GM18907 (cell line): Measurements from ENCODE around the gene NDUFV3.
A peak's percentile ranks its signal among the peaks of the same experiment; 100 is the strongest.
"Not testable (repeated sequence)": the region's sequence is repeated elsewhere in the genome, so short reads cannot be mapped to it uniquely, and the experiment has no call there.

Experiments
- ATAC-seq: cut with Tn5 transposase; IDR thresholded peaks from one replicate; pipeline ENCODE4 v1.9.1; 2021; ENCODE audit warnings: mild to moderate bottlenecking, moderate library complexity; ENCODE audit not compliant: unreplicated experiment

NDUFV3 gene

DNA sequence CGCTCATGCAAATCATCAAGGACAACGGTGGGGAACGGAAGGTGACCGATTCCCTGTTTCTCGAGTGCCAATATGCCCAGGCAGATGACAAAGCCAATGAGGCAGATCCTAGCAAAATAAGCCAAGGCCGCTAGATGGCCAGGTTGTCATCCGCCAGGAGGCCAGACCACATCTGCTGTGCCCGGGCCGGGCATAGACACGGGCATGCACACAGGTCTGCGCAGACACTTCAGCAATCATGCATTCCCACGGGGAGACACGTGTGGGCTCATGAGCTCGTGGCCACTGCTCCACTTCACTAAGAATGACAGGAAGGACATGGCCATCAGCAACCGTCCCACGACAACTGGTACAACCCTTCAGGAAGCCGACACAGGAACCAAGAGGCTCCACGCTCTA lies 37.2 kb upstream of the NDUFV3 start:
- ATAC-seq, result no peak

DNA sequence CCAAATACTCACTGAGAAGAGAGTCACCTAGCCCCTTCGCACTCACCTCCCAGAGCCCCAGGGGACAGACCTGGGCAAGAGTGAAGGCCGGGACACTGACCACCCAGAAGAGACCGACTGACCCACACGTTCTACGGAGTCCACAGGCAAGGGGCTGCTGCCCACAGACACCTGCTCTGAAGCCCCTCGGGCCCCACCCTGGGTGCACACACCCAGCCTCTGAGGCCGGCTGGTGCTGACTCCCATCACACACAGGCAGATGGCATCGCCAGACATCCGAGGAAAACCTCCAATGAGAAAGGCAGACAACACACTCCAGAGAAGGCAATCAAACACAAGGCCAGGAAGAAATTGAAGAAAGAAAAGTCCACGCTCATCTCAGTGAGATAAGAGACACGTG lies 35.9 kb upstream of the NDUFV3 start:
- no peak for ATAC-seq

DNA sequence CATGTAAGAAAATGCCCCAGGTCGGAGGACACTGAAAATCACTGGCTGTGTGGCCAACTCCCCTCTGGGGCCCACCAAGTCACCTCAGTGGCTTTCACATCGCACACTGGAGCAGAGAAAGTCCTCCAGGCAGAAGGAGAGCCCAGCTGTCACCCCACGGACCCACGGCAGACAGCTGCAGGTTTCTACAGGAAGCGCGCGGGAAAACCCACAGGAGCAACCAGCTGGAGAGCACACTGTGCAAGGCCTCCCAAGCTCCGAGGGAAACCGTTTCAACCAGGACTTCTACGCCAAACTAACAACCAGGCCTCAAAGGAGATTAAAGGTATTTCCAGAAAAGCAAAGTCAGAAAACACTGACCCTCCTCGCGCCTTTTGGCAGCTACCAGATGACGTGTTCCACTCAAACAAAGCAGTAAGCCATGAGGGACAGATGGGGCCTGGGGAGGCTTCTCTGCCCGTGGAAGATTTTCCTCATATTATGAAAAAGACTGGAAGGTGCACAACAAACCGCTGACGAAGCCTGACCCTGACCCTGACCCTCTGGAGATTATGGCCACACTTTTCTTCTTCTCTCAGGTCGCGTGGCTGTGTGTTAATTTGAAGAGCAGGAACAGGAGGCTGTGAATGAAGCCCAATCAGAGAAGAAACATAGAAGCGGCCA lies 34.8 kb upstream of the NDUFV3 start:
- no peak for ATAC-seq

DNA sequence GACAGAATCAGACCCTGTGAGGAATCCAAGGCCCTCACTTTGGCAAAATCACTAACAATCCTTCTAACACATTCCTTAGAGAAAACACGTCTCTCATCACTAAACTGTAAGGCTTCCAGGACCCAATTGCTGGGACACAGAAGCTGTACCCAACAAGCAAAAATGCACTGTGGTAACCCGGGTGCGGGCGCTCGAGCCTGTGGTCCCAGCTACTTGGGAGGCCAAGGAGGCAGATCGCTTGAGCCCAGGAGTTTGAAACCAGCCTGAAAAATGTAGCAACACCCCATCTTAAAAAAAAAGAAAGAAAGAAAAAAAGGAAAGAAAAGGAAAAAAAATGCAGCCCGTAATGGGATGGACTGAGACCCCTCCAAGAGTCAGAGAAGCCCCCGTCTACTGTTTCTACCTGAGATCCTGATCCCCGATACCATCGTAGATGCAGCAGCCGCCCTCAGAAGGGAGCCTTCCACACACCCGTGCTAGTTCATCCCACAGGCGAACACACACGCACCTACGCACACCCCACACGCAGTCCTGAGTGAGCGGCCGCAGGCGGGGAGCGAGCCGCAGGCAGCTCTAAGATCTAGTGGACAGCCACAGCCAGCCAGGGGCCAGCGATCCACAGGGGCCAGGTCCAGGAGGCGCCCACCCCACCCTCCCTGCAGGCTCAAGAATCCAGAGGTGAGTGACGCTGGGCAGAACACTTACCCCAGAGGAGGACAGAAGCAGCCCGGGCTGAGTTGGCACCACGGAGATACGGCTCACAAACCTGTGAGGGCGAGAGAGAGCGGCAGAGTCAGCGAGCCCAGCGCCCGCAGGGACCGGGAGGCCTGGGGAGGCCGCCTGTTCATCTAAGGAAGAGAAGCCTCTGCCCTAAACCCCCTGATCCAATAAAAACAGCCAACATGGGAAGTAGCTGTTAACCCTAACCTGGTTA lies 33.9 kb upstream of the NDUFV3 start:
- no peak for ATAC-seq

DNA sequence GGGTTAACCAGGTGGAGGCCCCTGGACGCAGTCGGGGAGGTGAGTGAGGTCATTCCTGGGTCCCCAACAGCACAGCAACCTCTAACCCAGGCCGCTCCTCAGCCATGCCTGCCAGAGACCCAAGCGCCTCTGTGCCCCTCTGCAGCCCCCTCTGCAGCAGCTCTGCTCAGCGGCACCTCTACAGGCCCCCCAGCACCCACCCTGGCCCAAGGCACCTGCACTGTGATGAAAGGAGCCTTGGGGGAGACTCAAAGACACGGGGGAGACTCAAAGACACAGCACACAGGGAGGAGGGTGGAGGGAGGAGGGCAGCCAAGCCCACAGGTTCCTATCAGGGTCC lies 33.2 kb upstream of the NDUFV3 start:
- no peak for ATAC-seq

DNA sequence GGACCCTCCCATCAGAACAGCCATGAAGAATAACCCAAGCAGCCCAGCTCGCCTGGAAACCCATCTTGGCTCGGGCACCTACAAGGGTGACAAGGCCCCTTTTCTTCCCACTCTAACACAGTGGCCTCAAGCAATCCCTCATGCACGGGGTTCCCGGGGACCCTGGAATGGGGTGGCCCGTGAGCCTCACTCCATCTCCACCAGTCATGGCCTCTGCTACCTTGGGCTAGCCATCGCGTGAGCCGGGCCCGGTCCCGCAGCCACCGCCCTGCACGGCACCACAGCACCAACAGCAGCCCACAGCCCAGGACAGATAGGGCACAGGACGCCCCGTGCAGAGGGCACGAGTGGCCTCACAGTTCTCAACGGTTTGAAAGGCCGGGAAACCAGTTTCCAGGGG lies 32.8 kb upstream of the NDUFV3 start:
- no peak for ATAC-seq

DNA sequence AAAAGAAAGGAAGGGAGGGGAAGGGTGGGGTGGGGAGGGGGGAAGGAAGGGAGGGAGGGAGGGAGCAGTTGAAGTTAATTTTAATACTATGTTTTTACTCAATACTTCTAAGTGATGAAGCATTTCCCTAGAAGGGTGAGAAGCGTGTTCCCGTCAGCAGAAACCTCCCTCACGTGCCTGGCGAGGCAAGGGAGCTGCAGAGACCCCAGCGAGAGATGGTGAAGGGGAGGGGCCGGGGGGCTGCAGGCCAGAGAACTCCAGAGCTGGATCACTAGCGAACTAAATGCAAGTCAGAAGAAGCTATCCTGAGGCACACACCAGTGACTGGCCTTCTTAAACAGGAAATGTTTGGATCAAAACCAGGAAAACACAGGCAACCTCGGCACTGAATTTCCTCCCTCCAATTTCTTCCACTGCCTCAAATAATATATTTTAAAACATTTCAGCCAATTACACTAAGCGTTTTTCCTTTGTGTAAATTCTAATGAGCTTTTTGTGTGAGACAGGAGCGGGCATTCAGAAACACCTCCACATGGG lies 31.7 kb upstream of the NDUFV3 start:
- ATAC-seq, result no peak

DNA sequence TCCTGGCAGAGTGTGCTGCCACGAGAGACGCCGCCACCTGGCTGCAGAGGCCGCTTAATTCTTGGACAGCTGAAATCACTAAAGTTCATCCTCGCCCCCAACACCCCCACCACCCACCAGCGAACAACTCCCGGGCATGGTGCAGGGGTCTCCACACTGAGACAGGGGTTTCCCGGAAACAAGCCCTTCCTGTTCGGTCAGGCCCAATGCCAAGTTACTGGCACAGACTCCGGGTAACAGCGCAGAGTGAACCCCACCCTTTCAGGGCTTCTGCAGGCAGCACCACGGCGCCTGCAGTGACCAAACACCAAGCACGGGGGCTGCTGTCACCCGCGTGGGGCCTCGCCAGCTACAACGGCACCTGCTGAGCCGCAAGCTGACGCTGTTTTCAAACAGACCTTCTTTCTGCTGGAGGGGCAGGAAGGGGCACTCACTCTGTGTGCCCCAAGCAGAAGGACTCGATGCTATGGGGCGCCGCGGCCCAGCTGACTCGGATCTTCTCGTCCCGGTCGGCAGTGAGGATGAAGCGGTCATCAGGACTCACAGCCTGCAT lies 31.2 kb upstream of the NDUFV3 start:
- no peak for ATAC-seq

DNA sequence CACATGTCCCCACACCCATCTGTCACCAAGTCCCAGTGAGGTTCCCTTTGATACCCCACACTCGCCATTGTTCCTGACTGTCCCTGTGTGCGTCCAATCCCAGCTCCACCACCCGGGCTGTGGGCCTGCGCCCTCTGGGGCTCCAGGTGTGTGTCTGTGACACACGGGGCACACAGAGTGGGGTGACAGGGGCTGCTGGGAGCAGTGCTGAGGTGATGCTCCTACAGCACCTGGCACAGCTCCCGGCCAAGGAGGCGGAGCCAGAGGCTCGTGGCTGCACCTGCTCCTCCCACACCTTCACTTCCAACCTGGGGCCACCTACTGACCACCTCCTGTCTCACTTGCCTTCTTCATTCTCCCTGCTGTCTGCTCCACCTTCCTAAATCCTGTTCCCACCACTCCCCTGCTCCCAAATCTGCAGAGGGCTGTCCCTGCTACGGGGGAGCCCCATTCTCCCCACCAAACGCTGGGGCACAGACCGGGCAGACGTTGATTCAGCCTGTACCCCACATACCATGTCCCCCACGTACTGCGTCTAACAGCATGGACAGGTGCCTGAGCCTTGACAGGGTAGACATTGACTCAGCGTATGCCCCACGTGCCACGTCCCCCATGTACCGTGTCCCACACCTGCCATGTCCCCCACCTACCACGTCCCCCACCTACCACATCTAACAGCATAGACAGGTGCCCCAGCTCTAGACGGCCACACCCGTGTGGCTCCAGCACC lies 30.2 kb upstream of the NDUFV3 start:
- ATAC-seq, result no peak

DNA sequence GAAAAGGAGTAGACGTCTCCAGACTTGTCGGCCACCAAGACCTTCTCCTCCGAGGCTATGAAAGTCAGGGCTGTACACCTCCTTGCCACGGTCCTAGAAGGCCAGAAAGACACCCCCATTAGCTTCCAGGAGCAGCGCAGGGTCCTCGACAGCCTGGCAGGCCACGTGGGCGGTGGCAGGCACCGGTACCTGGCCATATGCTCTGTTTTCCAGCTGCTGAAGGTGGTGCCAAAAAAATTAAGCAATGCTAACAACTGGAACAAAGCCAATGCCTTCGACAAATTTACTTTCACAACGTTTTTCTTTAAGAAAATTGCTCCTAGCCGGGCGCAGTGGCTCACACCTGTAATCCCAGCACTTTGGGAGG lies 29.6 kb upstream of the NDUFV3 start:
- no peak for ATAC-seq

DNA sequence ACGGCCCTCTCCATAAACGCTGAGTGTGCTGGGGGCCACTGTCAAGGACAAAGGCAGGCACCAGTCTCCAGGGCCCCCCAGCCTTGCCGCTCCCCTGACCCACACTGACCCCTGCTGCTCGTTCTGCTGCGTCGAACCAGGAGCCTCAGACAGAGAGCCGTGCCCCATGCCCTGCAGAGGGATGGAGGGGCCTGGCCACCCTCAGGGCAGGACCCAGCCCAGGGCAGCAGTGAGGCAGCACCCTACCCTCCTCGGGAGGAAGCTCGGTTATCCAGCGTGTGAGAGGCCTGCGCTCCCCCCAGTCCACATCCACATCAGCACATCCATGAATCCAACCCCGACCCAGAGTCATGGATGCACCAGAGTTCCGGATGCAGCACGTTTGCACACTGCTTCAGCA lies 28.8 kb upstream of the NDUFV3 start:
- ATAC-seq, result no peak

DNA sequence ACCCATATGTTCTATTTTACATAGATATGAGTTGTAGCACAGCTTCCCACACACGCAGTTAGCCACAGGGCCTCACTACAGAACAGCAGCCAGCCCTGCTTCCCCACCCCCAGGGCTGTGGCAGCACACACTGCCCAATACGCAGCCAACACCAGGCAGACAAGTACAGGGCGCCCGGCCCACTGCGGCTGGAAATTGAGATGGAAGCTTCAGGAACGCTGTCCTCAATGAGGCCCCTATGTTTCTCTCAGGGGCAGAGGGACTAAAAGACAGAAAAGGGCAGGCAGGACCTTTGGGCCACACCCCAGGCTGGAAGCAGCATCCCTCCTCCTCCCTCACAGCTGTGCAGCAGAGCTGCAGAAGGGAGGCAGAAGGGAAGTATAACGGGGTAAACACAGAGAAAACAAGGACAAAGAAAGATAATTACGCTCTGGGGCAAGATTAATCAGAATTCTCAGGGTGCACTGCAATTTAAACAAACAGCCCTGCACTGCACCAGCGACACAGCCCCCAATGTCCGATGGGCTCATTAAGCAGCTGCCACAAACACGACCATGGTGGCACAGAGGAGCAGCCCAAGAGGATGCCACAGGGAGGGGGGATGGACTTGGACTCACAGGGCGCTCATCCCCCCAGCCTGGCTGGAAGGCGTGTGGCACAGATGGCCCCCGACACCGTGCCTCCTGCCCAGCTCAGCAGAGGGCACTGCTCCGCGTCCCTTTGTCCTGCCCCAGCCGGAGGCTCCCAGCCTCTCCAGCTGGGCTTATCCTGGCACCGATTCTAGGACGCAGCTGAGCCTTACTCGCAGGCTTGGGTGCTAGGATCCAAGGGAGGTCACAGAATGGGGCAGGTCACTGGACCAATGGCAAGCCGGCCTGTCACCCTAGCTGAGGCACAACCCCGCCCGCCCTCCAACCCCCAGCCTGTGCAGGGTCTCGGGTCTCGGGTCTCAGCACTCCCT lies 28.0 kb upstream of the NDUFV3 start:
- ATAC-seq, result no peak

DNA sequence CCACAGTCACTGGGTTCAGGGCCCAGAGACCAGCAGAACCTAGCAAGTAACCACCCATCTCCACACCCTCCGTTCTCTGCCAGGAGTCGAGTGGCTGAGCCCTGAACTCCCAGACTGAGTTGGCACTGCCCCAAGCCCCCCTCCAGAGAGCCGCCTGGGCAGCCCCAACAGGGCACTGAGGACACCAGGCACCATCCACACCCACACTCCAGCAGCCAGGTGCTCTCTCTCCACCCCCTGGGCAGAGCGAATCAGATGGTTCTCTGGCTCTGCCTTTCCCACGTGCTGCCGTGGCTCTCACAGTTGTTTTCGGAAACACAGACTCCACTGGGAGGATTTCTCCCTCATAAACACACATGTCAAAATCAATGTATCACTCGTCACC lies 27.3 kb upstream of the NDUFV3 start:
- ATAC-seq, result no peak

DNA sequence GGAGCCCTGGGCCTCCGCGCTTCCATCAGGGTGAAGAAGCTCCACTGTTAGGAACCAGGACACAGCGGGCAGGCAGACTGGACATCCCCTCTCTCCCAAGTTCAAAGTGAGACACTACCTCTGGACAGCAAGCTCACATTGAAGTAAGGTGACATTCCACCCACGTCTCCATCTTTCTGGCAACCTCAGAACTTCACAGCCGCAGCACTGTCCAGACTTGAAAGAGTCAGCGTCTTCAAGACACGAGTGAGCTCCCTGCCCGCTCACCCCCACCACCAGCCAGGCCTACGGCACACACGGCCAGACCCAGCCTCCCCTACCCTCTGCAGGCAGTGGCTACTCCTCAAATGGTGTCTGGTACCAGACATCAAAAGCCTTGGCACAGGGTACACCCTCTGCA lies 24.9 kb upstream of the NDUFV3 start:
- ATAC-seq, result no peak

DNA sequence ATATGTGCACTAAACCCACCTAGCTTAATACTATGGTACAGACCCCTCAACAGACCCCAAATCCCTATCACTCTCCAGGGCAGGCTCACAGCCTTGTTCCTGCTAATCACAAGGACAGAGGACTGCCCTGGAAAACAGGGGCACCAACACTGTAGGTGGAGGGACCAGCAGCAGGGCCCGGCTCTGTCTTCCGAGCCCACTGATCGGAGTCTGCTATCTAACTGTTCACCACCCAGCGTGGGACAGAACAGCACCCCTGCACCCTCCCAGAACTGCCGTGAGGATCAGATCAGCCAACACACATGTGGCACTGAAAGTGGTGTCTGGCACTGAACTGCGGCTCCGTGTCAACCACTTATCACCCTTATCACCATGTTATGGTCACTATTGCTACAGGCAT lies 20.0 kb upstream of the NDUFV3 start:
- no peak for ATAC-seq

DNA sequence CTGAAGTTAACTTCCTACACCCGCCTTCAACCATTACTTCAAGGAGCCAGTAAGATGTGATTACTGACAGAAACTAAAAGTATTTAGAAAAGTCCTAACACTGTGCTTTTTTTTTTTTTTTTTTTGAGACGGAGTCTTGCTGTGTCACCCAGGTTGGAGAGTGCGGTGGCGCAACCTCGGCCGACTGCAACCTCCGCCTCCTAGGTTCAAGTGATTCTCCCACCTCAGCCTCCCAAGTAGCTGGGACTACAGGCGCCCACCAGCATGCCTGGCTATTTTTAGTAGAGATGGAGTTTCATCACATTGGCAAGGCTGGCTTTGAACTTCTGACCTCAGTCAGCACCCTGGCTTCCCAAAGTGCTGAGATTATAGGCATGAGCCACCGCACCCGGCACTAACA lies 17.3 kb upstream of the NDUFV3 start:
- not testable (repeated sequence) for ATAC-seq

DNA sequence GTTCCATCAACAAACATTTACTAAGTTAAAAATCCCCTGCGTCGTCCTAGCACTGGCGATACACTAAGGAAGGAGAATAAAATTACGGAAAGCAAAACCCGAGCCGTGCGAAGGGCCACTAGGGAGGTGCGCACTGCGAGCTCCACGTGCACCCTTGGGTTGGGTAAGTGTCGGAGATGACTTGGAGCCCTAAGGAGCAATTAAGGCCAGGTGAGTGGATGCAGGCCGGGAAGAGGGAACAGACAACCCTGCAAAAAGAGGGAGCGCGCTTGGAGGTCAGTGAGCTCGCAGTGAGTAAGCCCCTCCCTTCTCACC lies 14.5 kb upstream of the NDUFV3 start:
- ATAC-seq, result peak; percentile 28

DNA sequence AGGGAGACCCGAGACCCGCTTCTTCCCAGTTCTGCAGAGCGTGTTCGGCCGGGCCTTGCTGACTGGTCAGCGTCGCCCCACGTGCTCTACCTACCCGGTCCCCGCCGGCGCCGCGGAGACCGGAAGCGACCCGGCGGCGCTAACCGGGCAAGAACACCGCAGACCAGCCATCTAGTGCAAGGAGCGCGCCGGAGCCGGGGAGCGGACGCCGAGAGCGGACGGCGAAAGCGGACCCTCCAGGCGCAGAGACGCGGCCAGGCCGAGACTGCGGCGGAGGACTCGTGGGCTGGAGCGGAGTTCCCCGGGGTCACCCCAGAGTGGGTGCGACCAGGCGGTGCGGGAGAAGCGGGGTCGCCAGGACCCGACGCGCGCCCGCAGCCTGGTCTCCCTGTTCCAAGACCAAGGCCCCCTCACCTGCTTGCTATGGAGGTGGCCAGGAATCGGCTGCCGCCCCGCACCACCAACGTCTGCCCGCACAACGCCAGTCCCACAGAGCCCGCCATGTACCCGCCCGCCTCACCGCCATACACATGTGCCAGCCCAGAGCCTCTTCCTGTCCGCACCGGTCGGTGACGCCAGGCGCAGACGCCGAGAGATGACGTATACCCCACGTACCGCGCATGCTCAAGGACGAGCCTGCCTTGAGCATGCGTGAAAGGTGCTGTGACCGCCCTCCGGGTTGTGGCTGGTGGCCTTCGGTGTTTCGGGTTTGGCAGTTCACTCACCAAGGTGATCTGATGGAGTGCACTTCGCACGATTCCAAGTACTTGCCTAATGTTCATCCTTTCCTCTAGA lies 13.9 kb upstream of the NDUFV3 start, which contains the start of gene WDR4:
WDR4 (minus strand) TSS at position 547 of the 795 bp plus-strand sequence; CDS start at position 503, 44 bp downstream.
- ATAC-seq, result peak; percentile 89

DNA sequence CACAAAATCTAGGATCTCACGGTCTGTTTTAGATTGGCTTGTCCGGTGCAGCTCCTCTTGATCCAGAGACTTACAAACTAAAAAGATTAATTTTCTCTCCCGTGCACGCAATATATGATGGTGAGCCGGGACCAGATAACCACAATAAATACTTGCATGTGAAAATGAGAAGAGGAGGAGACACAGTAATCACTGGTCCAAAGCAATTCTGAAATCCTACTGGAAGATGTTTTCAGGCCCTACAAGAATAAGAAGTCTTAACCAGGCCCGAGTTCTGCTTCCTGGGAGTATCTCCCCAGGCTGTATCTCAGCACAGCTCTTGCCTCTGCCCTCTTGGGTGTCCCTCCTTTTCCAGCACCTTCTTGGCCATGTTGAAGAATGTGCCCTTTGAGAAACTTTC lies 12.8 kb upstream of the NDUFV3 start:
- no peak for ATAC-seq
